GM23338 (cell line): Measurements from ENCODE around the gene SCN9A. TPM values are rescaled to one million over a fixed set of nuclear protein-coding genes. Genes with fewer than 3 reads are reported as not detected.

Source experiments
- ATAC-seq: fragments of 200-7000 bp; cut with Tn5 transposase; 3 replicates; pipeline ENCODE4 v1.9.1; 2020
- DNase-seq: peaks from one replicate; pipeline ENCODE4 v3.0.0-alpha.2; 2015; ENCODE audit warnings: low spot score
- H2AFZ ChIP-seq: fragments of 200-600 bp; sonication (generic); 2 replicates; pipeline ENCODE4 v1.8.0; 2016; ENCODE audit warnings: antibody characterized with exemption, mild to moderate bottlenecking, moderate library complexity
- H3F3A ChIP-seq: fragments of 200-600 bp; sonication (generic); replicated peaks from 2 replicates; pipeline ENCODE4 v1.8.0; 2017; ENCODE audit warnings: antibody characterized with exemption, mixed run types, low read depth
- H3K27ac ChIP-seq: fragments of 200-600 bp; sonication (generic); 2 replicates; pipeline ENCODE4 v1.6.1; 2016; ENCODE audit warnings: low read depth
- H3K27me3 ChIP-seq: fragments of 200-600 bp; sonication (generic); 2 replicates; pipeline ENCODE4 v1.8.0; 2016; ENCODE audit warnings: mild to moderate bottlenecking, mixed run types, moderate library complexity; ENCODE audit not compliant: insufficient read depth
- H3K36me3 ChIP-seq: fragments of 200-600 bp; sonication (generic); 2 replicates; pipeline ENCODE4 v1.8.0; 2016; ENCODE audit warnings: mild to moderate bottlenecking; ENCODE audit not compliant: insufficient read depth
- H3K4me1 ChIP-seq: fragments of 200-600 bp; sonication (generic); 2 replicates; pipeline ENCODE4 v1.8.0; 2016; ENCODE audit warnings: mild to moderate bottlenecking, moderate library complexity; ENCODE audit not compliant: insufficient read depth
- H3K4me2 ChIP-seq: fragments of 200-600 bp; sonication (generic); 2 replicates; pipeline ENCODE4 v1.7.1; 2017; ENCODE audit warnings: mixed run types
- H3K4me3 ChIP-seq: fragments of 200-600 bp; sonication (generic); 2 replicates; pipeline ENCODE4 v1.6.1; 2016; ENCODE audit warnings: mixed run types
- H3K79me2 ChIP-seq: fragments of 200-600 bp; sonication (generic); replicated peaks from 2 replicates; pipeline ENCODE4 v1.8.0; 2017; ENCODE audit warnings: mild to moderate bottlenecking; ENCODE audit not compliant: insufficient read depth
- H3K9me2 ChIP-seq: fragments of 200-600 bp; sonication (generic); 2 replicates; pipeline ENCODE4 v1.8.0; 2017; ENCODE audit not compliant: insufficient read depth
- H4K20me1 ChIP-seq: fragments of 200-600 bp; sonication (generic); replicated peaks from 2 replicates; pipeline ENCODE4 v1.8.0; 2017; ENCODE audit warnings: mild to moderate bottlenecking; ENCODE audit not compliant: insufficient read depth
- H3K27ac Mint-ChIP-seq: 2 replicates; pipeline ENCODE4 v1.8.0; 2020; ENCODE audit warnings: inconsistent platforms, mild to moderate bottlenecking, moderate library complexity, mixed read lengths
- H3K27me3 Mint-ChIP-seq: 3 replicates; pipeline ENCODE4 v1.8.0; 2022; ENCODE audit warnings: low read depth, mild to moderate bottlenecking, moderate library complexity, mixed read lengths, inconsistent platforms; ENCODE audit not compliant: insufficient read depth, poor library complexity
- H3K36me3 Mint-ChIP-seq: 3 replicates; pipeline ENCODE4 v1.8.0; 2021; ENCODE audit warnings: low read depth, mild to moderate bottlenecking, inconsistent platforms, moderate library complexity, mixed read lengths
- H3K4me1 Mint-ChIP-seq: 3 replicates; pipeline ENCODE4 v1.8.0; 2020; ENCODE audit warnings: mild to moderate bottlenecking, inconsistent platforms, mixed read lengths
- H3K4me3 Mint-ChIP-seq: 3 replicates; pipeline ENCODE4 v1.8.0; 2021; ENCODE audit warnings: moderate library complexity, mild to moderate bottlenecking, inconsistent platforms, mixed read lengths
- H3K9me3 Mint-ChIP-seq: 3 replicates; pipeline ENCODE4 v1.8.0; 2020; ENCODE audit warnings: moderate library complexity, mild to moderate bottlenecking, inconsistent platforms, mixed read lengths
- CREB1 ChIP-seq: fragments of 250-450 bp; sonication (Bioruptor Pico); IDR thresholded peaks from 2 replicates; pipeline ENCODE4 v1.5.0; 2020; ENCODE audit warnings: low read depth, mild to moderate bottlenecking, moderate library complexity
- CTCF ChIP-seq, 2 experiments: fragments of 200-600 bp in 1 of 2; sonication (generic) in 1 of 2; conservative IDR thresholded peaks; 2 replicates each; pipeline versions ENCODE4 v1.5.1 to v1.6.1; 2016 to 2017; ENCODE audit warnings: antibody characterized with exemption in 2 of 2, low read depth in 2 of 2, mild to moderate bottlenecking in 2 of 2, moderate library complexity in 1 of 2
- ETS1 ChIP-seq: IDR thresholded peaks from 2 replicates; pipeline ENCODE4 v1.6.1; 2016; ENCODE audit warnings: antibody characterized with exemption
- EZH2 ChIP-seq: fragments of 200-600 bp; sonication (generic); IDR thresholded peaks from one replicate; pipeline ENCODE4 v1.8.0; 2017; ENCODE audit warnings: antibody characterized with exemption, mild to moderate bottlenecking, low read depth; ENCODE audit not compliant: unreplicated experiment
- EZH2phosphoT487 ChIP-seq: fragments of 200-600 bp; sonication (generic); IDR thresholded peaks from one replicate; pipeline ENCODE4 v1.8.1; 2018; ENCODE audit warnings: antibody characterized with exemption; ENCODE audit not compliant: unreplicated experiment
- JUNB ChIP-seq: IDR thresholded peaks from one replicate; pipeline ENCODE4 v1.6.1; 2016; ENCODE audit warnings: antibody characterized with exemption; ENCODE audit not compliant: unreplicated experiment
- NANOG ChIP-seq: IDR thresholded peaks from 2 replicates; pipeline ENCODE4 v1.6.1; 2016; ENCODE audit warnings: antibody characterized with exemption, borderline replicate concordance
- POLR2AphosphoS5 ChIP-seq: IDR thresholded peaks from 2 replicates; pipeline ENCODE4 v1.6.1; 2016; ENCODE audit warnings: antibody characterized with exemption, low read depth
- REST ChIP-seq: IDR thresholded peaks from one replicate; pipeline ENCODE4 v1.6.1; 2018; ENCODE audit warnings: antibody characterized with exemption; ENCODE audit not compliant: unreplicated experiment
- STAT1 ChIP-seq: IDR thresholded peaks from one replicate; pipeline ENCODE4 v1.6.1; 2016; ENCODE audit warnings: antibody characterized with exemption; ENCODE audit not compliant: unreplicated experiment
- ZNF114 ChIP-seq: fragments of 250-450 bp; sonication (Bioruptor Pico); IDR thresholded peaks from 2 replicates; pipeline ENCODE4 v1.5.0; 2020; ENCODE audit warnings: mild to moderate bottlenecking, moderate library complexity
- ZNF331 ChIP-seq: fragments of 250-450 bp; sonication (Bioruptor Pico); IDR thresholded peaks from 2 replicates; pipeline ENCODE4 v1.5.0; 2020; ENCODE audit warnings: low read depth, mild to moderate bottlenecking, moderate library complexity
- ZNF462 ChIP-seq: fragments of 250-450 bp; sonication (Bioruptor Pico); IDR thresholded peaks from 2 replicates; pipeline ENCODE4 v1.5.0; 2020; ENCODE audit warnings: mild to moderate bottlenecking, moderate library complexity
- polyA plus RNA-seq: library from polyadenylated mRNA; unstranded; fragments of >200 nt; fragmentation: Nextera tagmentation; extraction: Ambion mirVana; gene quantifications from 2 replicates; pipeline ENCODE4 v1.2.1, GENCODE V29; 2016
- total RNA-seq: library from RNA; depleted of rRNA; stranded (reverse); fragments of >200 nt; shearing (Covaris generic); gene quantifications from 2 replicates; pipeline ENCODE4 v1.2.3, GENCODE V29; 2014

SCN9A gene
- total and polyA plus RNA-seq, 2 experiments from 2014 or later = 8.8 to 9.5 TPM

- Histone ChIP-seq H3K27me3 (no peaks in the 10 kb centered on the region), H3K9me2 (no peaks in the 10 kb centered on the region), H2AFZ (no peak overlapping the region), H3K36me3 (no peaks in the 10 kb centered on the region), H3K4me1 (no peaks in the 10 kb centered on the region), H3K27ac (no peak overlapping the region), H4K20me1 (no peaks in the 10 kb centered on the region), H3F3A (no peaks in the 10 kb centered on the region), H3K79me2 (no peaks in the 10 kb centered on the region), H3K4me2 (no peak overlapping the region), H3K4me3 (no peak overlapping the region)
- no peaks in the 10 kb centered on the region for H3K27me3 Mint-ChIP-seq
- TF ChIP-seq NANOG (no peak), CREB1 (CRISPR knock-in tag) (no peak), ZNF331 (CRISPR knock-in tag) (no peak), JUNB (no peak), ZNF114 (CRISPR knock-in tag) (no peak), POLR2AphosphoS5 (no peak), EZH2 (no peak), REST (no peak), STAT1 (no peak), ETS1 (no peak), EZH2phosphoT487 (no peak), ZNF462 (CRISPR knock-in tag) (no peak), CTCF (conservative IDR thresholded peaks at IDR 0.05; ENCODE audit: low read depth in 2 of 2) (no peak)
- H3K9me3 Mint-ChIP-seq = no peaks in the 10 kb centered on the region
- H3K36me3 Mint-ChIP-seq = no peaks in the 10 kb centered on the region
- DNase-seq = no peak
- H3K27ac Mint-ChIP-seq = no peak overlapping the region
- ATAC-seq = no peak
- no peak overlapping the region for H3K4me3 Mint-ChIP-seq
- H3K4me1 Mint-ChIP-seq = peaks cover 6% of the 10 kb centered on the region; the same call in 2 of the 3 replicates
Observed at GRCh38 chr2:166230724-166231070, 145.0 kb downstream of the SCN9A start.
